PC-3 (cell line): ENCODE measurements around the gene CDC42BPB. TPM values are rescaled to one million over a fixed set of nuclear protein-coding genes. Genes with fewer than 3 reads are reported as not detected.

Experiments
- ATAC-seq: fragments of 200-7000 bp; cut with Tn5 transposase; 2 replicates; pipeline ENCODE4 v1.9.1; 2020; ENCODE audit warnings: mild to moderate bottlenecking, moderate library complexity
- BruUV-seq: library from RNA; stranded (reverse); fragments of 400-500 nt; replicated peaks from 2 replicates; lab custom pipeline; 2021; lab: Mats Ljungman, UMichigan
- CTCF ChIA-PET: fragments of 300-600 bp; sonication (Branson Sonifier 250); formaldehyde crosslinking; loops from one replicate; lab custom pipeline; 2022; ENCODE audit warnings: antibody characterized with exemption; lab: Charles Lee
- POLR2A ChIA-PET: fragments of 300-600 bp; sonication (Branson Sonifier 250); formaldehyde crosslinking; loops from one replicate; lab custom pipeline; 2022; ENCODE audit warnings: antibody characterized with exemption; ENCODE audit not compliant: unreplicated experiment; lab: Charles Lee
- DNase-seq: peaks from one replicate; pipeline ENCODE4 v3.0.0-alpha.2; 2015
- H2AFZ ChIP-seq: fragments of 300-600 bp; sonication (generic); 2 replicates; pipeline ENCODE4 v1.6.0; 2016; ENCODE audit warnings: antibody characterized with exemption, low read length
- H3F3A ChIP-seq: fragments of 300-600 bp; sonication (generic); one replicate; pipeline ENCODE4 v1.6.0; 2017; ENCODE audit warnings: antibody characterized with exemption, low read length, control low read depth, mild to moderate bottlenecking; ENCODE audit not compliant: unreplicated experiment
- H3K27ac ChIP-seq: fragments of 300-600 bp; sonication (generic); 2 replicates; pipeline ENCODE4 v1.5.1; 2016; ENCODE audit warnings: mild to moderate bottlenecking, low read length
- H3K27me3 ChIP-seq: fragments of 300-600 bp; sonication (generic); 2 replicates; pipeline ENCODE4 v1.6.1; 2016; ENCODE audit warnings: low read length, mixed read lengths
- H3K36me3 ChIP-seq: fragments of 300-600 bp; sonication (generic); 2 replicates; pipeline ENCODE4 v1.6.1; 2016; ENCODE audit warnings: low read depth, mixed run types, low read length, mixed read lengths
- H3K4me1 ChIP-seq: fragments of 300-600 bp; sonication (generic); 2 replicates; pipeline ENCODE4 v1.5.1; 2016; ENCODE audit warnings: low read length; ENCODE audit not compliant: insufficient read depth
- H3K4me2 ChIP-seq: fragments of 300-600 bp; sonication (generic); 2 replicates; pipeline ENCODE4 v1.6.0; 2016; ENCODE audit warnings: low read length
- H3K4me3 ChIP-seq: fragments of 300-600 bp; sonication (generic); 2 replicates; pipeline ENCODE4 v1.5.1; 2016; ENCODE audit warnings: mild to moderate bottlenecking, low read length, mixed read lengths
- H3K79me2 ChIP-seq: fragments of 300-600 bp; sonication (generic); 2 replicates; pipeline ENCODE4 v1.6.1; 2017; ENCODE audit warnings: low read length, mixed read lengths
- H3K9ac ChIP-seq: fragments of 300-600 bp; sonication (generic); 2 replicates; pipeline ENCODE4 v1.6.0; 2016; ENCODE audit warnings: mild to moderate bottlenecking, low read length
- H3K9me2 ChIP-seq: fragments of 300-600 bp; sonication (generic); replicated peaks from 2 replicates; pipeline ENCODE4 v1.6.1; 2016; ENCODE audit warnings: mixed run types, low read length, mixed read lengths
- H3K9me3 ChIP-seq: fragments of 300-600 bp; sonication (generic); 2 replicates; pipeline ENCODE4 v1.6.1; 2016; ENCODE audit warnings: low read length, mixed read lengths
- H4K20me1 ChIP-seq: fragments of 300-600 bp; sonication (generic); 2 replicates; pipeline ENCODE4 v1.6.1; 2016; ENCODE audit warnings: low read length, mixed read lengths
- CTCF ChIP-seq: fragments of 300-600 bp; sonication (generic); conservative IDR thresholded peaks from 2 replicates; pipeline ENCODE4 v1.5.1; 2017; ENCODE audit warnings: antibody characterized with exemption, low read depth, mild to moderate bottlenecking, low read length
- EZH2 ChIP-seq: fragments of 300-600 bp; sonication (generic); IDR thresholded peaks from one replicate; pipeline ENCODE4 v1.6.1; 2017; ENCODE audit warnings: antibody characterized with exemption, mild to moderate bottlenecking, low read length; ENCODE audit not compliant: unreplicated experiment
- EZH2phosphoT487 ChIP-seq: fragments of 300-600 bp; sonication (generic); IDR thresholded peaks from 2 replicates; pipeline ENCODE4 v1.6.1; 2018; ENCODE audit warnings: mild to moderate bottlenecking, antibody characterized with exemption, low read length, borderline replicate concordance
- intact Hi-C: fragments of 100-400 bp; cut with micrococcal nuclease; formaldehyde crosslinking; loops from 2 replicates; pipeline ENCODE4 v1.9.0; 2023
- total RNA-seq: library from RNA; depleted of rRNA; stranded (reverse); fragments of >200 nt; gene quantifications from 2 replicates; pipeline ENCODE4 v1.2.3, GENCODE V29; 2014

CDC42BPB gene
- total RNA-seq, 1 experiment from 2014 or later: 73.0 TPM

GRCh38 chr14:102939820-102940561, 117.4 kb downstream of the CDC42BPB start:
- H3K4me1 ChIP-seq: no peaks in the 10 kb centered on the region
- H3K27me3 ChIP-seq: no peaks in the 10 kb centered on the region
- TF ChIP-seq EZH2phosphoT487 (no peak), EZH2 (no peak), CTCF (no peak)
- no peak overlapping the region for H3K4me3 ChIP-seq
- H3F3A ChIP-seq: no peaks in the 10 kb centered on the region
- H3K9ac ChIP-seq: no peak overlapping the region
- no peaks in the 10 kb centered on the region for H3K9me3 ChIP-seq
- H3K4me2 ChIP-seq: no peak overlapping the region
- no peak overlapping the region for H2AFZ ChIP-seq
- no peaks in the 10 kb centered on the region for H3K9me2 ChIP-seq
- ATAC-seq (no peak), DNase-seq (no peak)
- no peaks in the 10 kb centered on the region for H3K79me2 ChIP-seq
- H3K27ac ChIP-seq: no peak overlapping the region
- CTCF ChIA-PET: no interaction called here
- H4K20me1 ChIP-seq: no peaks in the 10 kb centered on the region
- no TSS peak for BruUV-seq
- peaks cover 22% of the 10 kb centered on the region for H3K36me3 ChIP-seq
- POLR2A ChIA-PET: no interaction called here
- intact Hi-C loops: no loop called here

GRCh38 chr14:102939329-102939728, 118.0 kb downstream of the CDC42BPB start:
- Histone ChIP-seq H3K79me2 (no peaks in the 10 kb centered on the region), H3K27me3 (no peaks in the 10 kb centered on the region), H3K9me3 (no peaks in the 10 kb centered on the region), H3K4me2 (no peak overlapping the region), H3K4me1 (no peaks in the 10 kb centered on the region), H3K36me3 (peaks cover 22% of the 10 kb centered on the region), H3K9me2 (no peaks in the 10 kb centered on the region), H2AFZ (no peak overlapping the region), H3K4me3 (no peak overlapping the region), H3K9ac (no peak overlapping the region), H4K20me1 (no peaks in the 10 kb centered on the region), H3K27ac (no peak overlapping the region), H3F3A (no peaks in the 10 kb centered on the region)
- ChIA-PET POLR2A (no interaction called here), CTCF (no interaction called here)
- TF ChIP-seq EZH2phosphoT487 (no peak), EZH2 (no peak), CTCF (no peak)
- BruUV-seq: no TSS peak
- no peak for DNase-seq
- no peak for ATAC-seq
- intact Hi-C loops: no loop called here

GRCh38 chr14:102938191-102938590, 119.2 kb downstream of the CDC42BPB start:
- H3F3A ChIP-seq: no peaks in the 10 kb centered on the region
- ATAC-seq (no peak), DNase-seq (no peak)
- ChIA-PET POLR2A (no interaction called here), CTCF (no interaction called here)
- no peak overlapping the region for H3K27ac ChIP-seq
- no peaks in the 10 kb centered on the region for H3K27me3 ChIP-seq
- H3K9me2 ChIP-seq: no peaks in the 10 kb centered on the region
- H2AFZ ChIP-seq: no peak overlapping the region
- peaks cover 11% of the 10 kb centered on the region for H3K36me3 ChIP-seq
- H4K20me1 ChIP-seq: no peaks in the 10 kb centered on the region
- TF ChIP-seq EZH2phosphoT487: no peak
- TF ChIP-seq CTCF: no peak
- TF ChIP-seq EZH2: no peak
- BruUV-seq: no TSS peak
- H3K4me3 ChIP-seq: no peak overlapping the region
- H3K4me2 ChIP-seq: no peak overlapping the region
- intact Hi-C loops: no loop called here
- no peak overlapping the region for H3K9ac ChIP-seq
- no peaks in the 10 kb centered on the region for H3K9me3 ChIP-seq
- H3K79me2 ChIP-seq: no peaks in the 10 kb centered on the region
- H3K4me1 ChIP-seq: no peaks in the 10 kb centered on the region
